Ascending aorta (tissue), 2 donors: ENCODE measurements around the gene ATP6V1G2. TPM values are rescaled to one million over a fixed set of nuclear protein-coding genes. Genes with fewer than 3 reads are reported as not detected.

Experiments
- DNase-seq, 2 donors: peaks; one replicate each; pipeline ENCODE4 v3.0.0-alpha.2; 2019; ENCODE audit warnings: low spot score in 2 of 2
- H3K27ac ChIP-seq, 2 donors: fragments of 200-600 bp; sonication (generic); one replicate each; pipeline ENCODE4 v1.5.1; 2016 to 2017; ENCODE audit warnings: mild to moderate bottlenecking in 1 of 2
- H3K27me3 ChIP-seq: fragments of 200-600 bp; sonication (generic); one replicate; pipeline ENCODE4 v1.5.1; 2017
- H3K36me3 ChIP-seq, 2 donors: fragments of 200-600 bp; sonication (generic); one replicate each; pipeline ENCODE4 v1.5.1; 2016
- H3K4me1 ChIP-seq, 2 donors: fragments of 200-600 bp; sonication (generic); one replicate each; pipeline ENCODE4 v1.5.1; 2016 to 2017; ENCODE audit warnings: mild to moderate bottlenecking in 1 of 2
- H3K4me3 ChIP-seq, 2 donors: fragments of 200-600 bp; sonication (generic); one replicate each; pipeline ENCODE4 v1.5.1; 2016 to 2017; ENCODE audit warnings: mild to moderate bottlenecking in 1 of 2
- H3K9me3 ChIP-seq, 2 donors: fragments of 200-600 bp; sonication (generic); one replicate each; pipeline ENCODE4 v1.5.1; 2016
- intact Hi-C: fragments of 100-400 bp; cut with DNase I; formaldehyde crosslinking; loops from one replicate; pipeline ENCODE4 v1.15.1; 2023
- total RNA-seq: library from RNA; depleted of rRNA; stranded (reverse); fragments of >200 nt; gene quantifications from one replicate; pipeline ENCODE4 v1.1.0, GENCODE V29; 2016
- TF ChIP-seq, protein P1 (sequence below), 3 experiments: fragments of 200-600 bp in 2 of 3; fragments of 450-650 bp in 1 of 3; sonication (generic) in 2 of 3; IDR thresholded peaks; one replicate each; pipeline ENCODE4 v1.5.1; 2016 to 2019; ENCODE audit warnings: antibody characterized with exemption in 3 of 3, mild to moderate bottlenecking in 1 of 3, moderate library complexity in 1 of 3

Gene ATP6V1G2
- total RNA-seq, 1 donor from 2014 or later, result not detected

DNA sequence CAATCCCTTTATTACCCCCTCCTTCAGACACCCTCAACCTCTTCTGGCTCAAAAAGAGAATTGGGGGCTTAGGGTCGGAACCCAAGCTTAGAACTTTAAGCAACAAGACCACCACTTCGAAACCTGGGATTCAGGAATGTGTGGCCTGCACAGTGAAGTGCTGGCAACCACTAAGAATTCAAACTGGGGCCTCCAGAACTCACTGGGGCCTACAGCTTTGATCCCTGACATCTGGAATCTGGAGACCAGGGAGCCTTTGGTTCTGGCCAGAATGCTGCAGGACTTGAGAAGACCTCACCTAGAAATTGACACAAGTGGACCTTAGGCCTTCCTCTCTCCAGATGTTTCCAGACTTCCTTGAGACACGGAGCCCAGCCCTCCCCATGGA, 31.2 kb upstream of the ATP6V1G2 start:
- Histone ChIP-seq H3K4me3 (no peak overlapping the region), H3K9me3 (no peaks in the 10 kb centered on the region), H3K27ac (no peak overlapping the region), H3K4me1 (peaks cover 0 to 12% of the 10 kb centered on the region in 2 donors), H3K27me3 (no peaks in the 10 kb centered on the region), H3K36me3 (no peaks in the 10 kb centered on the region)
- intact Hi-C loops, result no loop called here
- TF ChIP-seq, protein P1, sequence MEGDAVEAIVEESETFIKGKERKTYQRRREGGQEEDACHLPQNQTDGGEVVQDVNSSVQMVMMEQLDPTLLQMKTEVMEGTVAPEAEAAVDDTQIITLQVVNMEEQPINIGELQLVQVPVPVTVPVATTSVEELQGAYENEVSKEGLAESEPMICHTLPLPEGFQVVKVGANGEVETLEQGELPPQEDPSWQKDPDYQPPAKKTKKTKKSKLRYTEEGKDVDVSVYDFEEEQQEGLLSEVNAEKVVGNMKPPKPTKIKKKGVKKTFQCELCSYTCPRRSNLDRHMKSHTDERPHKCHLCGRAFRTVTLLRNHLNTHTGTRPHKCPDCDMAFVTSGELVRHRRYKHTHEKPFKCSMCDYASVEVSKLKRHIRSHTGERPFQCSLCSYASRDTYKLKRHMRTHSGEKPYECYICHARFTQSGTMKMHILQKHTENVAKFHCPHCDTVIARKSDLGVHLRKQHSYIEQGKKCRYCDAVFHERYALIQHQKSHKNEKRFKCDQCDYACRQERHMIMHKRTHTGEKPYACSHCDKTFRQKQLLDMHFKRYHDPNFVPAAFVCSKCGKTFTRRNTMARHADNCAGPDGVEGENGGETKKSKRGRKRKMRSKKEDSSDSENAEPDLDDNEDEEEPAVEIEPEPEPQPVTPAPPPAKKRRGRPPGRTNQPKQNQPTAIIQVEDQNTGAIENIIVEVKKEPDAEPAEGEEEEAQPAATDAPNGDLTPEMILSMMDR (IDR thresholded peaks at IDR 0.05), result no peak
- DNase-seq, result no peak

DNA sequence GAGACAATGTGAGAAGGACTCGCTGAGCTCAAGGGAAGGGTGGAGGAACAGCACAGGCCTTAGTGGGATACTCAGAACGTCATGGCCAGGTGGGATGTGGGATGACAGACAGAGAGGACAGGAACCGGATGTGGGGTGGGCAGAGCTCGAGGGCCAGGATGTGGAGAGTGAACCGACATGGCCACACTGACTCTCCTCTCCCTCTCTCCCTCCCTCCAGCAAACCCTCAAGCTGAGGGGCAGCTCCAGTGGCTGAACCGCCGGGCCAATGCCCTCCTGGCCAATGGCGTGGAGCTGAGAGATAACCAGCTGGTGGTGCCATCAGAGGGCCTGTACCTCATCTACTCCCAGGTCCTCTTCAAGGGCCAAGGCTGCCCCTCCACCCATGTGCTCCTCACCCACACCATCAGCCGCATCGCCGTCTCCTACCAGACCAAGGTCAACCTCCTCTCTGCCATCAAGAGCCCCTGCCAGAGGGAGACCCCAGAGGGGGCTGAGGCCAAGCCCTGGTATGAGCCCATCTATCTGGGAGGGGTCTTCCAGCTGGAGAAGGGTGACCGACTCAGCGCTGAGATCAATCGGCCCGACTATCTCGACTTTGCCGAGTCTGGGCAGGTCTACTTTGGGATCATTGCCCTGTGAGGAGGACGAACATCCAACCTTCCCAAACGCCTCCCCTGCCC, 30.6 kb upstream of the ATP6V1G2 start:
- Histone ChIP-seq H3K4me1 (peaks cover 0 to 7% of the 10 kb centered on the region in 2 donors), H3K27ac (no peak overlapping the region), H3K4me3 (no peak overlapping the region), H3K27me3 (no peaks in the 10 kb centered on the region), H3K36me3 (no peaks in the 10 kb centered on the region), H3K9me3 (no peaks in the 10 kb centered on the region)
- intact Hi-C loops, result no loop called here
- TF ChIP-seq, protein P1 (IDR thresholded peaks at IDR 0.05), result no peak
- no peak for DNase-seq

DNA sequence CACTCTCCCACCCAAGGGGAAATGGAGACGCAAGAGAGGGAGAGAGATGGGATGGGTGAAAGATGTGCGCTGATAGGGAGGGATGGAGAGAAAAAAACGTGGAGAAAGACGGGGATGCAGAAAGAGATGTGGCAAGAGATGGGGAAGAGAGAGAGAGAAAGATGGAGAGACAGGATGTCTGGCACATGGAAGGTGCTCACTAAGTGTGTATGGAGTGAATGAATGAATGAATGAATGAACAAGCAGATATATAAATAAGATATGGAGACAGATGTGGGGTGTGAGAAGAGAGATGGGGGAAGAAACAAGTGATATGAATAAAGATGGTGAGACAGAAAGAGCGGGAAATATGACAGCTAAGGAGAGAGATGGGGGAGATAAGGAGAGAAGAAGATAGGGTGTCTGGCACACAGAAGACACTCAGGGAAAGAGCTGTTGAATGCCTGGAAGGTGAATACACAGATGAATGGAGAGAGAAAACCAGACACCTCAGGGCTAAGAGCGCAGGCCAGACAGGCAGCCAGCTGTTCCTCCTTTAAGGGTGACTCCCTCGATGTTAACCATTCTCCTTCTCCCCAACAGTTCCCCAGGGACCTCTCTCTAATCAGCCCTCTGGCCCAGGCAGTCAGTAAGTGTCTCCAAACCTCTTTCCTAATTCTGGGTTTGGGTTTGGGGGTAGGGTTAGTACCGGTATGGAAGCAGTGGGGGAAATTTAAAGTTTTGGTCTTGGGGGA, 29.7 kb upstream of the ATP6V1G2 start:
- intact Hi-C loops, result no loop called here
- no peak overlapping the region for H3K27ac ChIP-seq
- no peaks in the 10 kb centered on the region for H3K9me3 ChIP-seq
- no peaks in the 10 kb centered on the region for H3K27me3 ChIP-seq
- H3K4me1 ChIP-seq, result no peaks in the 10 kb centered on the region
- peak overlapping the region in 1 of 2 donors; percentile 45 for H3K4me3 ChIP-seq
- no peaks in the 10 kb centered on the region for H3K36me3 ChIP-seq
- TF ChIP-seq, protein P1 (IDR thresholded peaks at IDR 0.05), result no peak
- DNase-seq, result no peak

DNA sequence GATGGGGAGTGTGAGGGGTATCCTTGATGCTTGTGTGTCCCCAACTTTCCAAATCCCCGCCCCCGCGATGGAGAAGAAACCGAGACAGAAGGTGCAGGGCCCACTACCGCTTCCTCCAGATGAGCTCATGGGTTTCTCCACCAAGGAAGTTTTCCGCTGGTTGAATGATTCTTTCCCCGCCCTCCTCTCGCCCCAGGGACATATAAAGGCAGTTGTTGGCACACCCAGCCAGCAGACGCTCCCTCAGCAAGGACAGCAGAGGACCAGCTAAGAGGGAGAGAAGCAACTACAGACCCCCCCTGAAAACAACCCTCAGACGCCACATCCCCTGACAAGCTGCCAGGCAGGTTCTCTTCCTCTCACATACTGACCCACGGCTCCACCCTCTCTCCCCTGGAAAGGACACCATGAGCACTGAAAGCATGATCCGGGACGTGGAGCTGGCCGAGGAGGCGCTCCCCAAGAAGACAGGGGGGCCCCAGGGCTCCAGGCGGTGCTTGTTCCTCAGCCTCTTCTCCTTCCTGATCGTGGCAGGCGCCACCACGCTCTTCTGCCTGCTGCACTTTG, 29.0 kb upstream of the ATP6V1G2 start, which contains the start of gene TNF:
Gene TNF (plus strand): TSS at position 231 of the 567 bp plus-strand sequence. CDS start 177 bp downstream, at position 408.
- Histone ChIP-seq H3K27ac (no peak within 1 kb of the TSS), H3K9me3 (no peaks in the 10 kb centered on the region), H3K4me1 (no peaks in the 10 kb centered on the region), H3K36me3 (no peaks in the 10 kb centered on the region), H3K27me3 (no peaks in the 10 kb centered on the region), H3K4me3 (peak within 1 kb of the TSS; percentile 21 to 45)
- TF ChIP-seq, protein P1 (IDR thresholded peaks at IDR 0.05), result no peak
- intact Hi-C loops, result no loop called here
- DNase-seq, result peak in 1 of 2 donors; percentile 72

DNA sequence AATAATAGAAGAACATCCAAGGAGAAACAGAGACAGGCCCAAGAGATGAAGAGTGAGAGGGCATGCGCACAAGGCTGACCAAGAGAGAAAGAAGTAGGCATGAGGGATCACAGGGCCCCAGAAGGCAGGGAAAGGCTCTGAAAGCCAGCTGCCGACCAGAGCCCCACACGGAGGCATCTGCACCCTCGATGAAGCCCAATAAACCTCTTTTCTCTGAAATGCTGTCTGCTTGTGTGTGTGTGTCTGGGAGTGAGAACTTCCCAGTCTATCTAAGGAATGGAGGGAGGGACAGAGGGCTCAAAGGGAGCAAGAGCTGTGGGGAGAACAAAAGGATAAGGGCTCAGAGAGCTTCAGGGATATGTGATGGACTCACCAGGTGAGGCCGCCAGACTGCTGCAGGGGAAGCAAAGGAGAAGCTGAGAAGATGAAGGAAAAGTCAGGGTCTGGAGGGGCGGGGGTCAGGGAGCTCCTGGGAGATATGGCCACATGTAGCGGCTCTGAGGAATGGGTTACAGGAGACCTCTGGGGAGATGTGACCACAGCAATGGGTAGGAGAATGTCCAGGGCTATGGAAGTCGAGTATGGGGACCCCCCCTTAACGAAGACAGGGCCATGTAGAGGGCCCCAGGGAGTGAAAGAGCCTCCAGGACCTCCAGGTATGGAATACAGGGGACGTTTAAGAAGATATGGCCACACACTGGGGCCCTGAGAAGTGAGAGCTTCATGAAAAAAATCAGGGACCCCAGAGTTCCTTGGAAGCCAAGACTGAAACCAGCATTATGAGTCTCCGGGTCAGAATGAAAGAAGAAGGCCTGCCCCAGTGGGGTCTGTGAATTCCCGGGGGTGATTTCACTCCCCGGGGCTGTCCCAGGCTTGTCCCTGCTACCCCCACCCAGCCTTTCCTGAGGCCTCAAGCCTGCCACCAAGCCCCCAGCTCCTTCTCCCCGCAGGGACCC, 28.0 kb upstream of the ATP6V1G2 start:
- TF ChIP-seq, protein P1 (IDR thresholded peaks at IDR 0.05), result no peak
- H3K9me3 ChIP-seq, result no peaks in the 10 kb centered on the region
- no peaks in the 10 kb centered on the region for H3K4me1 ChIP-seq
- no peak for DNase-seq
- no peaks in the 10 kb centered on the region for H3K27me3 ChIP-seq
- no peaks in the 10 kb centered on the region for H3K36me3 ChIP-seq
- H3K27ac ChIP-seq, result no peak overlapping the region
- H3K4me3 ChIP-seq, result no peak overlapping the region
- intact Hi-C loops, result no loop called here
